Left ventricle myocardium inferior (tissue), 1 donor: ENCODE data around the gene STUB1. TPM values are rescaled to one million over a fixed set of nuclear protein-coding genes. Genes with fewer than 3 reads are reported as not detected.

Experiments
- DNase-seq: peaks from one replicate; pipeline ENCODE4 v3.0.0-alpha.2; 2020
- H3K27ac ChIP-seq: fragments of 200-600 bp; replicated peaks from 2 replicates; pipeline ENCODE4 v1.8.0; 2021
- H3K27me3 ChIP-seq: fragments of 200-600 bp; 2 replicates; pipeline ENCODE4 v1.8.0; 2021; ENCODE audit warnings: low read depth
- H3K36me3 ChIP-seq: fragments of 200-600 bp; 2 replicates; pipeline ENCODE4 v1.8.0; 2021
- H3K4me1 ChIP-seq: fragments of 200-600 bp; 2 replicates; pipeline ENCODE4 v1.8.0; 2021
- H3K4me3 ChIP-seq: fragments of 200-600 bp; 2 replicates; pipeline ENCODE4 v1.8.0; 2021; ENCODE audit warnings: mild to moderate bottlenecking, moderate library complexity
- H3K9me3 ChIP-seq: fragments of 200-600 bp; replicated peaks from 2 replicates; pipeline ENCODE4 v1.8.0; 2021
- intact Hi-C: fragments of 100-400 bp; cut with micrococcal nuclease; formaldehyde crosslinking; loops from one replicate; pipeline ENCODE4 v1.11.0; 2022
- total RNA-seq: library from RNA; stranded (reverse); fragmentation: NEBNext Ultra II Directional; extraction: Animal tissue kit (Norgen Biotek cat#: 25700); gene quantifications from one replicate; pipeline ENCODE4 v1.2.1, GENCODE V29; 2021
- TF ChIP-seq, protein P1 (sequence below): fragments of 200-600 bp; IDR thresholded peaks from 2 replicates; pipeline ENCODE4 v1.8.0; 2021; ENCODE audit warnings: antibody characterized with exemption, mild to moderate bottlenecking, borderline replicate concordance
- donor health status: DM: no; HTN: yes; CAD: no; lungs with severe emphysema.

Gene STUB1
- total RNA-seq, 1 donor from 2014 or later, result 113 TPM

DNA sequence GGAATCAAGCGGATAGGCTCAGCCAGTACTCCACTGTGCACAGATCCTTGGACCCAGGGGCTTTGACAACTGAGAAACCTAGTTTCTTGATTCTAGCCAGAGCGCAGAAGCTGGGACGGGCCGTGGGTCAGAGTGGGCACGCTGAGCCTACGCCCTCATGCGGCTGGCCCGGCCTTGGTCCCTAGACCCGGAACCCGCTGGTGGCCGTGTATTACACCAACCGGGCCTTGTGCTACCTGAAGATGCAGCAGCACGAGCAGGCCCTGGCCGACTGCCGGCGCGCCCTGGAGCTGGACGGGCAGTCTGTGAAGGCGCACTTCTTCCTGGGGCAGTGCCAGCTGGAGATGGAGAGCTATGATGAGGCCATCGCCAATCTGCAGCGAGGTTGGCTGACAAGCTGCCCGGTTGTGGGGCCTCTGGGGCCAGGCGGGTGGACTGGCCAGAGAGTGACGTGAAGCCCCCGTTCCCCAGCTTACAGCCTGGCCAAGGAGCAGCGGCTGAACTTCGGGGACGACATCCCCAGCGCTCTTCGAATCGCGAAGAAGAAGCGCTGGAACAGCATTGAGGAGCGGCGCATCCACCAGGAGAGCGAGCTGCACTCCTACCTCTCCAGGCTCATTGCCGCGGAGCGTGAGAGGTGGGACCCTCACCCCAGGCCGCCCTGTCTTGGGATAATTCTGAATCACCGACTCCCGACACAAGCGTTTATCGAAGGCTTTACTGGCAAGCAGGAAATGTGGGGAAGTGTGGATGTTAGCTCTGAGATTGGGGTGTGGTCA, 946 bp downstream of the STUB1 start:
- Histone ChIP-seq H3K4me3 (peak overlapping the region; percentile 88), H3K27me3 (peaks cover 19% of the 10 kb centered on the region), H3K9me3 (no peaks in the 10 kb centered on the region), H3K36me3 (peaks cover 21% of the 10 kb centered on the region), H3K4me1 (peaks cover 73% of the 10 kb centered on the region), H3K27ac (peak overlapping the region; percentile 100)
- TF ChIP-seq, protein P1, sequence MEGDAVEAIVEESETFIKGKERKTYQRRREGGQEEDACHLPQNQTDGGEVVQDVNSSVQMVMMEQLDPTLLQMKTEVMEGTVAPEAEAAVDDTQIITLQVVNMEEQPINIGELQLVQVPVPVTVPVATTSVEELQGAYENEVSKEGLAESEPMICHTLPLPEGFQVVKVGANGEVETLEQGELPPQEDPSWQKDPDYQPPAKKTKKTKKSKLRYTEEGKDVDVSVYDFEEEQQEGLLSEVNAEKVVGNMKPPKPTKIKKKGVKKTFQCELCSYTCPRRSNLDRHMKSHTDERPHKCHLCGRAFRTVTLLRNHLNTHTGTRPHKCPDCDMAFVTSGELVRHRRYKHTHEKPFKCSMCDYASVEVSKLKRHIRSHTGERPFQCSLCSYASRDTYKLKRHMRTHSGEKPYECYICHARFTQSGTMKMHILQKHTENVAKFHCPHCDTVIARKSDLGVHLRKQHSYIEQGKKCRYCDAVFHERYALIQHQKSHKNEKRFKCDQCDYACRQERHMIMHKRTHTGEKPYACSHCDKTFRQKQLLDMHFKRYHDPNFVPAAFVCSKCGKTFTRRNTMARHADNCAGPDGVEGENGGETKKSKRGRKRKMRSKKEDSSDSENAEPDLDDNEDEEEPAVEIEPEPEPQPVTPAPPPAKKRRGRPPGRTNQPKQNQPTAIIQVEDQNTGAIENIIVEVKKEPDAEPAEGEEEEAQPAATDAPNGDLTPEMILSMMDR, result no peak
- intact Hi-C loops, result no loop called here
- DNase-seq, result no peak

DNA sequence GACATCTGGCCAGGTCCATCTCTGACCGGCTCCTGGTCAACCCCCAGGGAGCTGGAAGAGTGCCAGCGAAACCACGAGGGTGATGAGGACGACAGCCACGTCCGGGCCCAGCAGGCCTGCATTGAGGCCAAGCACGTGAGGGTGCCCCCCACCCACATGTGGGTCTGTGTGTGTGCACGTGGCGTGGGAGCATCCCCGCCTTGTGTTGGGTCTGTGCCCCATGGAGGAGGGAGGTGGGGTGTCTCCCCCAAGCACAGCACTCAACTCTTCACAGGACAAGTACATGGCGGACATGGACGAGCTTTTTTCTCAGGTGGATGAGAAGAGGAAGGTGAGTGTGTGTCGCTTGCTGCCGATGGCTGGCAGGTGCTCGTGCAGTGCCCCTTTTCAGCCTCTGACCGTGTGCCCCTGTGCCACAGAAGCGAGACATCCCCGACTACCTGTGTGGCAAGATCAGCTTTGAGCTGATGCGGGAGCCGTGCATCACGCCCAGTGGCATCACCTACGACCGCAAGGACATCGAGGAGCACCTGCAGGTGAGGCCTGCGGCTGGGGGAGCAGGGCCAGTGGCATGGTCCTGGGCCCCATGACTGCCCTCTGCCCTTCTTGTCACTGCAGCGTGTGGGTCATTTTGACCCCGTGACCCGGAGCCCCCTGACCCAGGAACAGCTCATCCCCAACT, 1.7 kb downstream of the STUB1 start:
- peak overlapping the region; percentile 100 for H3K27ac ChIP-seq
- peaks cover 71% of the 10 kb centered on the region for H3K4me1 ChIP-seq
- no peak for DNase-seq
- no peaks in the 10 kb centered on the region for H3K9me3 ChIP-seq
- H3K4me3 ChIP-seq, result peak overlapping the region; percentile 88
- intact Hi-C loops, result no loop called here
- peaks cover 13% of the 10 kb centered on the region for H3K27me3 ChIP-seq
- H3K36me3 ChIP-seq, result peaks cover 25% of the 10 kb centered on the region
- TF ChIP-seq, protein P1, result no peak

DNA sequence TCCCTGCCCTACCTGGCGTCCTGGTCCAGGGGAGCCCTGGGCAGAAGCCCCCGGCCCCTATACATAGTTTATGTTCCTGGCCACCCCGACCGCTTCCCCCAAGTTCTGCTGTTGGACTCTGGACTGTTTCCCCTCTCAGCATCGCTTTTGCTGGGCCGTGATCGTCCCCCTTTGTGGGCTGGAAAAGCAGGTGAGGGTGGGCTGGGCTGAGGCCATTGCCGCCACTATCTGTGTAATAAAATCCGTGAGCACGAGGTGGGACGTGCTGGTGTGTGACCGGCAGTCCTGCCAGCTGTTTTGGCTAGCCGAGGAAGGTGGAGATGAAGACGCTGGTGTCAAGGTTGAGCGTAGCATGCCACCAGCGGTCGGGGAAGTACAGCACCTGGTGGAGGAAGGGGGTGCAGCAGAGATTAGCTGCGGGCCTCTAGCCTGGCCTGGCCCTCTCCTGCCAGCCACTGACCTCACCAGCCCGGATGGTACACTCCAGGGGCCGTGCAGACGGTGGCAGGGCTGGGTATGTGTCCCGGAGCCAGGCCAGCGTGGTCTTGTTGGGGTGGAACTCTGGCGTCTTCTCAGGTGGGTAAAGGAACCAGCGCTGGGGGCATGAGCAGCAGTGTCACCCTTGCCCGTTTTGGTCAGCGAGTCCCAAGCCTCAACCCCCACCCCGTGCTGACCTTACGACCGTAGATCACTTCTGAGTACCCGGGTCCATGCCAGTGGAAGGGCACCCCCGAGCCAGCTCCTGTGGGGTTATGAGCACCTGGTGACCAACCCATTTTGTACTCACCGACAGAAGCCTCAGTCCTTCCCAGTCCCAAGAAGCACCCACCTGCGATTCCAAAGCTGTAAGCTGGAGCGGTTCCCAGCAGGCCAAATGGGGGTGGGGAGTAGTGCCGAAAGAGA, 2.5 kb downstream of the STUB1 start:
- intact Hi-C loops, result no loop called here
- Histone ChIP-seq H3K9me3 (no peaks in the 10 kb centered on the region), H3K27ac (peak overlapping the region; percentile 85), H3K4me3 (peak overlapping the region; percentile 88), H3K4me1 (peaks cover 71% of the 10 kb centered on the region), H3K36me3 (peaks cover 33% of the 10 kb centered on the region), H3K27me3 (peaks cover 4% of the 10 kb centered on the region)
- TF ChIP-seq, protein P1, result no peak
- no peak for DNase-seq

DNA sequence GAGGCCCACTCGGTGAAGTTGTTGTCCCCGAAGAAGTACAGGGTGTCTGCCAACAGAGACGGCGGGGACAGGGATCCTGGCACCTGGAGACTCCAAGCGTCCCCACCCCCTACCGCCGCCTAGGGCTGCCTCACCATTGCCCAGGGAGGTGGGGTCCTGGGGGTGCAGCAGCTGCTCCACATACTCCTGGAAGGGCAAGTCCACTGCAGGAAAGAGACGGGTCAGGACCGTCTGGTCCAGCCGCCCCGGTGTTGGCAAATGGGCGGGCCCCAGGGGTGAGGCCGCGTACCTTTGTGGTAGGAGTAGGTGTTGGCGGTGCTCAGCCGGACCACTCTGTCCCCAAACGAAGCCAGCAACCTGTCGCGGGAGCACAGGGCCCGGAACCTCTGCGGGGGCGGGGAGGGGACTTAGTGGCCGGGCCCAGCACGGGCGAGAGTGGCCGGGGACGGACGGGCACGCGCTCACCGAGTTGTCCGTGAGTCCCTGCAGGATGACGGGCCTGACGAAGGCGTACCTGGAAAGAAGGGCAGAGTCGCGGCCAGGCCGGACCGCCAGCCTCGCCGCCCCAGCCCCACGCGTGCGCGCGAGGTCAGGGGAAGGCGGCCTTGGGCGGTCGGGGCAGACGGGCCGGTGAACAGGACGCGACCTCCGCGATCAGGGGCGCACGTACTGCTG, 3.3 kb downstream of the STUB1 start:
- H3K36me3 ChIP-seq, result peaks cover 35% of the 10 kb centered on the region
- no peak for DNase-seq
- no peaks in the 10 kb centered on the region for H3K27me3 ChIP-seq
- peak overlapping the region; percentile 85 for H3K27ac ChIP-seq
- intact Hi-C loops, result no loop called here
- TF ChIP-seq, protein P1, result no peak
- H3K4me3 ChIP-seq, result peak overlapping the region; percentile 79
- H3K9me3 ChIP-seq, result no peaks in the 10 kb centered on the region
- peaks cover 73% of the 10 kb centered on the region for H3K4me1 ChIP-seq
